AG04450 (cell line): Measurements from ENCODE around the gene ZKSCAN4. TPM values are rescaled to one million over a fixed set of nuclear protein-coding genes. Genes with fewer than 3 reads are reported as not detected.

Experiments
- CTCF ChIA-PET: fragments of 300-600, 350-600 bp; formaldehyde crosslinking; extraction: SDS; loops from one replicate; lab custom pipeline; 2022; ENCODE audit warnings: antibody characterized with exemption, inconsistent platforms; lab: Charles Lee
- POLR2A ChIA-PET: fragments of 350-600 bp; formaldehyde crosslinking; extraction: SDS; loops from one replicate; lab custom pipeline; 2021; ENCODE audit warnings: antibody characterized with exemption, inconsistent platforms; lab: Yijun Ruan, JAX
- DNase-seq: peaks from one replicate; pipeline ENCODE4 v3.0.0-alpha.2; 2011; ENCODE audit warnings: low read depth, low spot score
- H3K27ac ChIP-seq: one replicate; pipeline ENCODE4 v1.5.1; 2012; ENCODE audit warnings: low read depth, low read length, control low read depth
- H3K27me3 ChIP-seq: one replicate; pipeline ENCODE4 v1.6.0; 2012; ENCODE audit warnings: low read length; ENCODE audit not compliant: control insufficient read depth, insufficient read depth
- H3K4me3 ChIP-seq: 2 replicates; pipeline ENCODE4 v1.5.1; 2011; ENCODE audit warnings: mild to moderate bottlenecking, low read depth, low read length, control low read depth
- H3K9me3 ChIP-seq: 2 replicates; pipeline ENCODE4 v1.5.1; 2012; ENCODE audit warnings: low read length; ENCODE audit not compliant: control insufficient read depth, insufficient read depth
- CTCF ChIP-seq: IDR thresholded peaks from 2 replicates; pipeline ENCODE4 v1.5.1; 2011; ENCODE audit warnings: low read depth, low read length, control low read depth, inconsistent platforms
- polyA plus RNA-seq: library from polyadenylated mRNA; depleted of rRNA; stranded (reverse); fragments of >200 nt; gene quantifications from 2 replicates; pipeline ENCODE4 v1.2.3, GENCODE V29; 2011

ZKSCAN4 gene
- polyA plus RNA-seq, 1 experiment, result 4.7 TPM

- Histone ChIP-seq H3K4me3 (peak overlapping the region; percentile 65; the same call in 1 of the 2 replicates), H3K9me3 (no peaks in the 10 kb centered on the region), H3K27me3 (peaks cover 21% of the 10 kb centered on the region), H3K27ac (no peak overlapping the region)
- POLR2A ChIA-PET, result no interaction called here
- no peak for DNase-seq
- CTCF ChIA-PET, result no interaction called here
- no peak for TF ChIP-seq CTCF
Observed at GRCh38 chr6:28213213-28213523, 38.9 kb downstream of the ZKSCAN4 start.

GRCh38 chr6:28212510-28213212 is 39.4 kb downstream of the ZKSCAN4 start:
- no peak overlapping the region for H3K27ac ChIP-seq
- ChIA-PET CTCF (interaction anchor here (0.6 kb wide), 1 partner anchor 161 kb away, joined by 4 read pairs; no protein-coding TSS in a partner anchor), POLR2A (no interaction called here)
- peak; percentile 71 for DNase-seq
- TF ChIP-seq CTCF, result no peak
- H3K4me3 ChIP-seq, result peak overlapping the region; percentile 65
- H3K9me3 ChIP-seq, result no peaks in the 10 kb centered on the region
- peaks cover 26% of the 10 kb centered on the region for H3K27me3 ChIP-seq

- Histone ChIP-seq H3K27ac (peak overlapping the region; percentile 12), H3K4me3 (peak overlapping the region; percentile 65), H3K27me3 (peaks cover 32% of the 10 kb centered on the region), H3K9me3 (no peaks in the 10 kb centered on the region)
- POLR2A ChIA-PET, result no interaction called here
- TF ChIP-seq CTCF, result no peak
- no peak for DNase-seq
- CTCF ChIA-PET, result interaction anchor here (0.6 kb wide), 1 partner anchor 162 kb away, joined by 4 read pairs; no protein-coding TSS in a partner anchor
Observed at GRCh38 chr6:28211840-28212509, 40.1 kb downstream of the ZKSCAN4 start.

- H3K4me3 ChIP-seq, result no peak overlapping the region
- no peak overlapping the region for H3K27ac ChIP-seq
- peaks cover 36% of the 10 kb centered on the region for H3K27me3 ChIP-seq
- DNase-seq, result no peak
- ChIA-PET CTCF (interaction anchor here (1.2 kb wide), 1 partner anchor 146 kb away, joined by 4 read pairs; no protein-coding TSS in a partner anchor), POLR2A (no interaction called here)
- no peak for TF ChIP-seq CTCF
- no peaks in the 10 kb centered on the region for H3K9me3 ChIP-seq
Observed at GRCh38 chr6:28209753-28210535, 42.1 kb downstream of the ZKSCAN4 start.
